ENCODE results near the gene GSTM2.

GSTM2 gene

GRCh38 chr1:109667452-109668122 lies at the start of gene GSTM2:
Gene GSTM2, plus strand, starts transcription at chr1:109668057. Its CDS starts 59 bp downstream, at chr1:109668116.
- peak within 1 kb of the TSS; percentile 60 for H3K4me3 ChIP-seq (ENCODE audit: low read length)
- no peaks in the 10 kb centered on the region for H3K9me3 ChIP-seq (ENCODE audit: insufficient read depth, low read depth, low read length)

GRCh38 chr1:109618661-109619575 lies 48.9 kb upstream of the GSTM2 start:
- Histone ChIP-seq H3K4me3 (ENCODE audit: low read length) (peak overlapping the region; percentile 71), H3K4me1 (ENCODE audit: insufficient read depth, low read length) (peaks cover 12% of the 10 kb centered on the region; the same call in 1 of the 2 replicates), H3K36me3 (ENCODE audit: insufficient read depth, low read depth, low read length) (no peaks in the 10 kb centered on the region), H3K9ac (ENCODE audit: low read depth, low read length) (peak overlapping the region; percentile 75; the same call in 1 of the 2 replicates), H3K27me3 (ENCODE audit: insufficient read depth, low read length) (no peaks in the 10 kb centered on the region), H3K9me3 (ENCODE audit: insufficient read depth, low read depth, low read length) (no peaks in the 10 kb centered on the region), H3K27ac (ENCODE audit: low read length) (peak overlapping the region; percentile 29)

More at GRCh38 chr1:109667452-109668122, at the start of gene GSTM2:
- Histone ChIP-seq H3K36me3 (ENCODE audit: insufficient read depth, low read depth, low read length) (no peaks in the 10 kb centered on the region), H3K27ac (ENCODE audit: low read length) (no peak within 1 kb of the TSS), H3K9ac (ENCODE audit: low read depth, low read length) (peak within 1 kb of the TSS; percentile 39; the same call in 1 of the 2 replicates), H3K4me1 (ENCODE audit: insufficient read depth, low read length) (no peaks in the 10 kb centered on the region), H3K27me3 (ENCODE audit: insufficient read depth, low read length) (no peaks in the 10 kb centered on the region)

GRCh38 chr1:109619576-109620400 lies 48.1 kb upstream of the GSTM2 start, which contains the start of the genes AMPD2 and GNAT2:
Gene AMPD2, plus strand, starts transcription at chr1:109619837. Its CDS starts 1,339 bp downstream, at chr1:109621176.
Gene GNAT2, minus strand, starts transcription at chr1:109619616. Its CDS starts 6,746 bp downstream, at chr1:109612870.
- peak within 1 kb of the TSS; percentile 29 for H3K27ac ChIP-seq (ENCODE audit: low read length)
- H3K27me3 ChIP-seq (ENCODE audit: insufficient read depth, low read length), result no peaks in the 10 kb centered on the region
- no peaks in the 10 kb centered on the region for H3K9me3 ChIP-seq (ENCODE audit: insufficient read depth, low read depth, low read length)
- peak within 1 kb of the TSS; percentile 71 for H3K4me3 ChIP-seq (ENCODE audit: low read length)
- no peaks in the 10 kb centered on the region for H3K36me3 ChIP-seq (ENCODE audit: insufficient read depth, low read depth, low read length)
- H3K9ac ChIP-seq (ENCODE audit: low read depth, low read length), result peak within 1 kb of the TSS; percentile 75; the same call in 1 of the 2 replicates
- H3K4me1 ChIP-seq (ENCODE audit: insufficient read depth, low read length), result peaks cover 12% of the 10 kb centered on the region; the same call in 1 of the 2 replicates

- Histone ChIP-seq H3K9ac (ENCODE audit: low read depth, low read length) (peak overlapping the region; percentile 75; the same call in 1 of the 2 replicates), H3K27me3 (ENCODE audit: insufficient read depth, low read length) (no peaks in the 10 kb centered on the region), H3K27ac (ENCODE audit: low read length) (no peak overlapping the region), H3K9me3 (ENCODE audit: insufficient read depth, low read depth, low read length) (no peaks in the 10 kb centered on the region), H3K4me3 (ENCODE audit: low read length) (peak overlapping the region; percentile 71), H3K36me3 (ENCODE audit: insufficient read depth, low read depth, low read length) (no peaks in the 10 kb centered on the region), H3K4me1 (ENCODE audit: insufficient read depth, low read length) (peaks cover 12% of the 10 kb centered on the region; the same call in 1 of the 2 replicates)
Measured at GRCh38 chr1:109620401-109620791, 47.5 kb upstream of the GSTM2 start.

- peaks cover 2% of the 10 kb centered on the region; the same call in 1 of the 2 replicates for H3K36me3 ChIP-seq (ENCODE audit: insufficient read depth, low read depth, low read length)
- H3K27me3 ChIP-seq (ENCODE audit: insufficient read depth, low read length), result no peaks in the 10 kb centered on the region
- peaks cover 12% of the 10 kb centered on the region; the same call in 1 of the 2 replicates for H3K4me1 ChIP-seq (ENCODE audit: insufficient read depth, low read length)
- H3K9ac ChIP-seq (ENCODE audit: low read depth, low read length), result peak overlapping the region; percentile 75; the same call in 1 of the 2 replicates
- H3K9me3 ChIP-seq (ENCODE audit: insufficient read depth, low read depth, low read length), result no peaks in the 10 kb centered on the region
- H3K27ac ChIP-seq (ENCODE audit: low read length), result no peak overlapping the region
- H3K4me3 ChIP-seq (ENCODE audit: low read length), result peak overlapping the region; percentile 71
Measured at GRCh38 chr1:109620841-109621286, 47.0 kb upstream of the GSTM2 start.

- Histone ChIP-seq H3K4me3 (ENCODE audit: low read length) (peak overlapping the region; percentile 71; the same call in 1 of the 2 replicates), H3K9ac (ENCODE audit: low read depth, low read length) (peak overlapping the region; percentile 59; the same call in 1 of the 2 replicates), H3K36me3 (ENCODE audit: insufficient read depth, low read depth, low read length) (peaks cover 8% of the 10 kb centered on the region; the same call in 1 of the 2 replicates), H3K4me1 (ENCODE audit: insufficient read depth, low read length) (peaks cover 12% of the 10 kb centered on the region; the same call in 1 of the 2 replicates), H3K9me3 (ENCODE audit: insufficient read depth, low read depth, low read length) (no peaks in the 10 kb centered on the region), H3K27me3 (ENCODE audit: insufficient read depth, low read length) (no peaks in the 10 kb centered on the region), H3K27ac (ENCODE audit: low read length) (no peak overlapping the region)
Measured at GRCh38 chr1:109621379-109622136, 46.3 kb upstream of the GSTM2 start.

- Histone ChIP-seq H3K36me3 (ENCODE audit: insufficient read depth, low read depth, low read length) (peaks cover 16% of the 10 kb centered on the region), H3K9ac (ENCODE audit: low read depth, low read length) (no peak overlapping the region), H3K9me3 (ENCODE audit: insufficient read depth, low read depth, low read length) (no peaks in the 10 kb centered on the region), H3K4me1 (ENCODE audit: insufficient read depth, low read length) (peaks cover 8% of the 10 kb centered on the region; the same call in 1 of the 2 replicates), H3K27me3 (ENCODE audit: insufficient read depth, low read length) (no peaks in the 10 kb centered on the region), H3K4me3 (ENCODE audit: low read length) (no peak overlapping the region), H3K27ac (ENCODE audit: low read length) (no peak overlapping the region)
Measured at GRCh38 chr1:109622137-109622892, 45.5 kb upstream of the GSTM2 start.

GRCh38 chr1:109622895-109623294 lies 45.0 kb upstream of the GSTM2 start:
- Histone ChIP-seq H3K9me3 (ENCODE audit: insufficient read depth, low read depth, low read length) (no peaks in the 10 kb centered on the region), H3K36me3 (ENCODE audit: insufficient read depth, low read depth, low read length) (peaks cover 22% of the 10 kb centered on the region), H3K4me1 (ENCODE audit: insufficient read depth, low read length) (peaks cover 5% of the 10 kb centered on the region; the same call in 1 of the 2 replicates), H3K9ac (ENCODE audit: low read depth, low read length) (no peak overlapping the region), H3K27ac (ENCODE audit: low read length) (no peak overlapping the region), H3K4me3 (ENCODE audit: low read length) (no peak overlapping the region), H3K27me3 (ENCODE audit: insufficient read depth, low read length) (no peaks in the 10 kb centered on the region)

GRCh38 chr1:109623601-109624161 lies 44.2 kb upstream of the GSTM2 start:
- Histone ChIP-seq H3K36me3 (ENCODE audit: insufficient read depth, low read depth, low read length) (peaks cover 28% of the 10 kb centered on the region), H3K27ac (ENCODE audit: low read length) (no peak overlapping the region), H3K9ac (ENCODE audit: low read depth, low read length) (no peak overlapping the region), H3K4me1 (ENCODE audit: insufficient read depth, low read length) (peaks cover 5% of the 10 kb centered on the region; the same call in 1 of the 2 replicates), H3K27me3 (ENCODE audit: insufficient read depth, low read length) (no peaks in the 10 kb centered on the region), H3K9me3 (ENCODE audit: insufficient read depth, low read depth, low read length) (no peaks in the 10 kb centered on the region), H3K4me3 (ENCODE audit: low read length) (no peak overlapping the region)
